Left lung (tissue), 10 donors: ENCODE results near the gene LCOR. TPM values are rescaled to one million over a fixed set of nuclear protein-coding genes. Genes with fewer than 3 reads are reported as not detected.

Source experiments
- ATAC-seq: fragments of 200-7000 bp; cut with Tn5 transposase; one replicate; pipeline ENCODE4 v1.9.1; 2020; ENCODE audit warnings: moderate library complexity
- DNase-seq, 4 donors: peaks; one replicate each; pipeline ENCODE4 v3.0.0-alpha.2; 2013 to 2020
- H3K27ac ChIP-seq, 2 donors: fragments of 200-600 bp; sonication (generic) in 1 of 2; one replicate each; pipeline versions ENCODE4 v1.5.0 to v1.8.0; 2020 to 2021
- H3K27me3 ChIP-seq, 2 donors: fragments of 200-600 bp; sonication (generic) in 1 of 2; one replicate each; pipeline versions ENCODE4 v1.5.0 to v1.8.0; 2020 to 2021
- H3K36me3 ChIP-seq, 2 donors: fragments of 200-600 bp; sonication (generic) in 1 of 2; one replicate each; pipeline versions ENCODE4 v1.5.0 to v1.8.0; 2020 to 2021
- H3K4me1 ChIP-seq, 2 donors: fragments of 200-600 bp; one replicate each; pipeline ENCODE4 v1.8.0; 2021
- H3K4me3 ChIP-seq, 2 donors: fragments of 200-600 bp; sonication (generic) in 1 of 2; one replicate each; pipeline versions ENCODE4 v1.5.0 to v1.8.0; 2020 to 2021; ENCODE audit warnings: mild to moderate bottlenecking in 1 of 2
- H3K9me3 ChIP-seq, 2 donors: fragments of 200-600 bp; sonication (generic) in 1 of 2; one replicate each; pipeline versions ENCODE4 v1.5.0 to v1.8.0; 2020 to 2021
- CTCF ChIP-seq, 2 donors: fragments of 200-600 bp; sonication (generic) in 1 of 2; IDR thresholded peaks; one replicate each; pipeline versions ENCODE4 v1.5.0 to v1.8.0; 2021; ENCODE audit warnings: antibody characterized with exemption in 2 of 2
- intact Hi-C, 2 donors: fragments of 100-400 bp; cut with DNase I; formaldehyde crosslinking; loops; one replicate each; pipeline versions ENCODE4 v1.11.2 to v1.14.2; 2022
- microRNA-seq, 2 donors: library from miRNA; unstranded; fragments of <30 nt; microRNA quantifications; one replicate each; pipeline ENCODE4, GENCODE V29; 2019
- polyA plus RNA-seq, 6 donors: library from polyadenylated mRNA; unstranded; fragments of 120-200 nt; gene quantifications; one replicate each; pipeline ENCODE4 v1.2.1, GENCODE V29; 2013; ENCODE audit not compliant: insufficient read length in 6 of 6
- total RNA-seq, 2 donors: library from RNA; stranded (reverse); fragmentation: NEBNext Ultra II Directional; extraction: Animal tissue kit (Norgen Biotek cat#: 25700); gene quantifications; one replicate each; pipeline ENCODE4 v1.2.1, GENCODE V29; 2021
- donor health status: DM: no; HTN: yes; CAD: no.
- donor health status: DM: no; HTN: no; CAD: no.

Gene LCOR
- total and polyA plus RNA-seq, 8 donors = 20.8 to 29.6 (median 22.9) TPM

GRCh38 chr10:97042081-97042480, 210.0 kb downstream of the LCOR start:
- H3K4me1 ChIP-seq = peaks cover 4 to 11% of the 10 kb centered on the region in 2 donors
- H3K4me3 ChIP-seq = no peak overlapping the region
- DNase-seq (no peak), ATAC-seq (no peak)
- no peaks in the 10 kb centered on the region for H3K9me3 ChIP-seq
- H3K27me3 ChIP-seq = no peaks in the 10 kb centered on the region
- intact Hi-C loops = no loop called here
- H3K36me3 ChIP-seq = no peaks in the 10 kb centered on the region
- H3K27ac ChIP-seq = no peak overlapping the region
- no peak for TF ChIP-seq CTCF (IDR thresholded peaks at IDR 0.05)

DNA sequence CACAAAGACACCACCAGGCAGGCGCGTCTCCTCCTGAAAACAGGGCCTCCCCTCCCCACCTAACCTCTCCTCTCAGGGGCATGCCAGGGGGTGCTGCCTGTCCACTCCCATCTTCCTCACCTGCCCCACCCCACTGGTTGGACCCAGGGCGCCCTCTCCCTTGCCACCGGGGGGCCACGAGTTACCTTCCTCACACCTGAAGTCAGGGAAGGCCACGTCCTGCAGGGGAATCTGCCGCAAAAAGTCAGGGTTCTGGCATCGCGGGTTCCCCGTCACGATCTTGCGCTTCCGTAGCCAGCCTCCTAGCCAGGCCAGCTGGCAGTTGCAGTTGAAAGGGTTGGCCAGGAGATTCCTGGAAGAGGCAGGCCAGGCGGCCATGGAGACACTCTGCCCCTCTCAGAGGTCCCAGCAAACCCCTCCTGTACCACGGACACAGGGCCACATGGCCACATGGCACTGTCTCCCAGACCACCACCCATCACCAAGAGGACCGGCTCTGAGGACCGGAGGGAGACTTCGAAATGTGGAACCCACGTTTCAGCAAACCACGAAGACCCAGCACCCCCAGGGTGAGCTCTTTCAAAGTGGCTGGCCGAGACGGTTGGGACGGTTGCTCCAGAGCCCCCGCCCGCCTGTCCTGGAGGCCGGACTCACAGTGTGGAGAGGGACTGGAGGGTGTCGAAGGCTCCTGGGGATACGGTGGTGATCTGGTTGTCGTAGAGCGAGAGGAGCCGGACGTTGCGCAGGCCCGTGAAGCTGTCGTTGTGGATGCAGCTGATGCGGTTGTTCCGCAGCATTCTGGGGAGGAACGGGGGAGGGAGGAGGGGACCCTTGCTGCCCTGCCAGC, 210.8 kb downstream of the LCOR start:
- peaks cover 0 to 2% of the 10 kb centered on the region in 2 donors for H3K4me1 ChIP-seq
- H3K9me3 ChIP-seq = no peaks in the 10 kb centered on the region
- no peaks in the 10 kb centered on the region for H3K36me3 ChIP-seq
- no peaks in the 10 kb centered on the region for H3K27me3 ChIP-seq
- intact Hi-C loops = no loop called here
- ATAC-seq (no peak), DNase-seq (no peak)
- H3K4me3 ChIP-seq = no peak overlapping the region
- H3K27ac ChIP-seq = no peak overlapping the region
- TF ChIP-seq CTCF (IDR thresholded peaks at IDR 0.05) = no peak

- no peaks in the 10 kb centered on the region for H3K4me1 ChIP-seq
- no peak for ATAC-seq
These were observed 211.4 kb downstream of the LCOR start for GRCh38 chr10:97043563-97043855.

More at GRCh38 chr10:97043563-97043855, 211.4 kb downstream of the LCOR start:
- H3K27ac ChIP-seq = no peak overlapping the region
- H3K9me3 ChIP-seq = no peaks in the 10 kb centered on the region
- no peaks in the 10 kb centered on the region for H3K36me3 ChIP-seq
- intact Hi-C loops = no loop called here
- no peaks in the 10 kb centered on the region for H3K27me3 ChIP-seq
- DNase-seq = no peak
- TF ChIP-seq CTCF (IDR thresholded peaks at IDR 0.05) = no peak
- H3K4me3 ChIP-seq = no peak overlapping the region

Small RNAs within 50 kb of the gene (microRNA-seq; reads per million reads assigned to microRNA genes)
- 0 to 0.14 reads per million in 2 donors for gene MIR607

Other genes with a start within 250 kb of the LCOR start
- gene TM9SF3, start 245.3 kb upstream of the LCOR start, total RNA-seq = 100 to 1,000 TPM; 134 to 145 TPM
- gene TM9SF3, start 245.3 kb upstream of the LCOR start, polyA plus RNA-seq = 100 to 1,000 TPM; 128 to 161 (median 153) TPM
- gene PIK3AP1, start 111.8 kb upstream of the LCOR start, total RNA-seq = 10 to 100 TPM; 19.2 to 91.3 TPM
- gene PIK3AP1, start 111.8 kb upstream of the LCOR start, polyA plus RNA-seq = 1 to 10 TPM; 2.3 to 3.7 (median 3.5) TPM